HG03159 (cell line): ENCODE data around the gene MCM8.

ENCODE experiments used
- ATAC-seq: cut with Tn5 transposase; IDR thresholded peaks from one replicate; pipeline ENCODE4 v1.9.1; 2021; ENCODE audit warnings: mild to moderate bottlenecking, moderate library complexity; ENCODE audit not compliant: unreplicated experiment

The MCM8 gene

DNA sequence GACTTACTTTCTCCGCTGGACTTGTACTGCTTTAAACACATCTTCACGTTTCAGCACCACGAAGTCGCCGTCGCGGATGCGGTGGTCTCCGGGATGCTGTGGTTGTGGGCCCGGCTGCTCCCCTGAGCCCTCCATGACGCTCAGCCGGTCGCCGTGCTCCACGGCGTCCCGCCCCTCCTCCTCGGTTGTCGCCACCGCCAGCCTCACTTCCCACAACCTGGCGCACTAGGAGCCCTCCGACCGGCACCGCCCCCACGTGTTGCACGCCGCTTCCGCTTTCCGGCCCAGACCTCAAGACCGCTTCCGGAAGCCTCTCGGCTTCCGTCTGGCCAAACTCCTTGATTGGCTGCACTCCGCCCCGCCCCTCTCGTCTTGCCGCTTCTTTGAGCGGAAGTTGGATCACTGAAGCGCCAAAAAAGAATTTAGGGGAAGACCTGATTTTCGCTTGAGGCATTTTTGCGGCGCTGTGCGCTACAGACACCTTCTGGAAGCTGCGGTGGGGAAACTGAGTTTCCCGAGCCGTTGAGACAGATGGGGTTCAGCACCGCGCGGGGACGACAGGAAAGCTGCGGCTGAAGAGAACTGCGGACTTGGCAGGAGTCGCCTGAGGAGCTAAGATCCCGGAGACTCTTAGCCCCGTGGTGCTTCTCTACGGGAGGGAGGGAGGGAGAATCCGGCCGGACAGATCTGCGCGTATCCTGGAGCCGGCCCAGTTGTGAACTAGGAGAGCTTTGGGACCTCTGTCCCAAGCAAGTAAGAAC, at the start of gene MCM8, which contains the start of gene TRMT6:
MCM8 (plus strand) TSS at position 382 of the 761 bp plus-strand sequence. CDS start 1,364 bp downstream, outside the sequence.
TRMT6 (minus strand) TSS at position 263 of the 761 bp plus-strand sequence; CDS start at position 135, 128 bp downstream.
- ATAC-seq = peak; percentile 99

DNA sequence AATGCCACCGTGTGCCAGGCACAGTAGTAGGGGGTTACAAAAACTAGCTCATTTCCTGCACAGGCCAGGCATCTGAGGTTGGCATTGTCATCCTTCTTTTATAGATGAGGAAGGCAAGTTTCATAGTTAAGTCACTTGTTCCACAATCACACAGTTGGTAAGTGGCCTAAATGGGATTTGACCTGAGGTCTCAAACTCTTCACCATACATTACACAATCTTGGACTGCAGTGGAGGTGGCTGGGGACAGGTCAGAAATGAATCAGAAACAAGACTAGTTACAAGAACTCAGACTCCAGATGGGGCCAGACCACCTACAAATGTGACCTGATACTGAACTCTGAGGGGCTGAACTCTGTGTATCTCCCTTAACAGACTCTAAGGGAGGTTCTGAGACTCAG, 49.5 kb upstream of the MCM8 start:
- ATAC-seq = no peak

DNA sequence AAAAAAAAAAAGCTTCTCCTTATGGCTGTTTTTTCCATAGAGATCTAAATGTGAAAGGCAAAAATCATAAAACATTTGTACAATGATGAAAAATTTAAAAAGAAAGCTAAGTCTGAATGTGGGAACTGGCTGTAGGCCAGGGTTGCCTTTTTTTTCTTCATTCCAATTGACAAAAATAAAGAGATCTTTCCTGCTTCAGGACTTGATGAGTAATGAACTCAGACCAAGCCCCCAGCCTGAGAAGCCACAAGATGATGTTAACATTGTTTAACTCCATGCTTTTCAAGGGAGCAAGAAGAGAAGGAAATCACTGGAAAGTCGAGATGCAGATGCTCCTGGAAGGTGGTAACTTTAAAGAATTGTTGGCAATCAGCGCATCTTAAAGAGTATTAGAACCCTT, 41.5 kb upstream of the MCM8 start:
- no peak for ATAC-seq

DNA sequence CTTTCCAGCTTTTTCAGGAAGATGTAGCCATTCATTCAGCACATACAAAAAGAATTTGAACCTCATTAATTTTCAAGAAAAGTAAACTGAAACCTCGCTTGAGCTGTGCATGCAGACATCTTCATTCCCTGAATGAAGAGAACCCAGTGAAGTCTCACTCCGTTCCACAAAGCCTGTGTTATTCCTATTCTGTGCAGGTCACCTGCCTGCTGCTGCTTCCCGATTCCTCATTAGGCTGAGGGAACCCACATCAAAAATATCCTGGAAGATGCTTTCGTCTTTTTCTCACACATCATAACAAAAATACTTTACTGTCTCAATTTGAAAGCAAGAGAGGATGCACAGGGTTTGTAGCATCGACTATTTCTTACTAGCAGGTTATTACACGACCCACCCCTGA, 40.3 kb upstream of the MCM8 start:
- no peak for ATAC-seq

DNA sequence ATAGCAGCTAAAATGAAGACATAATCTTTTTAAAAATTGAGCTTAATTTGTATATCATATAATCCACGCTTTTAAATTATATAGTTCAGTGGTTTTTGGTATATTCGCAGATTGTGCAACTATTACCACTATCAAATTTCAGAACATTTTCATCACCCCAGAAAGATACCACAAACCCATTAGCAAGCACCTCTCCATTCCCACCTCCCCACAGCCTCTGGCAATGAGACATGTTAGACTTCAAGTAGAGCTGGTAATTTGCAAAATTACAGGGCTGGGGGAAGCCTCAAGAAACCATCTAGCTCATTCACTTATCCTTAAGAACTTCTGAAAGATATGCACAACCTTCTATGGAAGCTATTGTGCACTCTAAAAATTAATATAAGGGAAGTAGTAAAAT, 37.3 kb upstream of the MCM8 start:
- no peak for ATAC-seq

DNA sequence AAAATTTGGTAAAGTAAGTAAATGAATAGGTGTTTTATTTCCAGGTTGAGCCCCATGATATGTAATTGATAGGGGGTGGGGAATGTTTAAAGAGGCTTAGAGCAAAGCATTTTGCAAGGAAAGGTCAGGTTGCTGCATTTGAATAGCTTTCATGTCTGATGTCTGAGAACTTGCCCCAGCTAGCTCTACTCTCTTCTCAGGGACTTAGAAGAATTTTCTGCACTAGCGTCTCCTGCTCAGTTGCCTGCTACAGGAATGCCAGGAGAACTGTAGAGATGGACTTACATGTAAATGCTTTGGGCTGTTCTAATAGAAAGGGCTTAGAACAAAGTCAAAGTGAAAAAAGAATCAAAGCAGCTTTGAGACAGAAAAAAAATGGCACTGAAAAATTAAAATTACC, 35.6 kb upstream of the MCM8 start:
- no peak for ATAC-seq

DNA sequence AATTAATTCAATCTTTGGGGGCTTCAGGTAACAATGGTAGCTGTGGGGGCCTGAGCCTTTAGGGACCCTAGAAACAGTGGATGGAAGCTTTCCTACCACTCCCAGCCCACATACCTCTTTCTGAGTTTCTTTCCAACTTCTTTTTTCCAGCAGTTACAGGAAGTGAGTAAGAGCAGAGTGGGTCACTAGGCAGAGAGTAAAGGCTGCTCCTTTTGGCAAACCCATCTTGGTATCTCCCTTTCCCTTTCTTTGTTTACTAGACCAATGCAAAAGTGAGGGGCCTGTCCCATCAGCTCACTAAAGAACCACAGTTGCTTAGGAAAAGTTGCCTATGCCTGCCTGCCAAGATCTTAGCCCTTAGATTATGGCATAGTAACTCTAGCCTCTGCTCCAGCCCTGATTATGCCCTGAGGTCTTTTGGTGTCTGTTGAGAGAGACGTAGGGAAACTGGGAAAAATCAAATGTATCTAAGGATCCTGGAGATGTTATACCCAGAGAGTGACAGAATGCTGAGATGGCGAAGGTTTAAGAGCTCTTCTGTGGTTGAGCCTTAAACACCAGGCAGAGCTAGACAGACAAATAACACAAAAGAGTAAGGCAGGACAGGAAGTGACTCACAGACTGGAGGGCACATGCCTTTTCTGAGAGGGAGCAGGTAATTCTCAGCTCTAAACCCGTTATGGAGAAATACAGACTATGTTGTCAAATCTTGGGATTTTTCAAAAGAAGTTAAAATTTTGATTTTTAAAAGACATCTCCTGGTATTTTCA, 31.4 kb upstream of the MCM8 start:
- no peak for ATAC-seq

DNA sequence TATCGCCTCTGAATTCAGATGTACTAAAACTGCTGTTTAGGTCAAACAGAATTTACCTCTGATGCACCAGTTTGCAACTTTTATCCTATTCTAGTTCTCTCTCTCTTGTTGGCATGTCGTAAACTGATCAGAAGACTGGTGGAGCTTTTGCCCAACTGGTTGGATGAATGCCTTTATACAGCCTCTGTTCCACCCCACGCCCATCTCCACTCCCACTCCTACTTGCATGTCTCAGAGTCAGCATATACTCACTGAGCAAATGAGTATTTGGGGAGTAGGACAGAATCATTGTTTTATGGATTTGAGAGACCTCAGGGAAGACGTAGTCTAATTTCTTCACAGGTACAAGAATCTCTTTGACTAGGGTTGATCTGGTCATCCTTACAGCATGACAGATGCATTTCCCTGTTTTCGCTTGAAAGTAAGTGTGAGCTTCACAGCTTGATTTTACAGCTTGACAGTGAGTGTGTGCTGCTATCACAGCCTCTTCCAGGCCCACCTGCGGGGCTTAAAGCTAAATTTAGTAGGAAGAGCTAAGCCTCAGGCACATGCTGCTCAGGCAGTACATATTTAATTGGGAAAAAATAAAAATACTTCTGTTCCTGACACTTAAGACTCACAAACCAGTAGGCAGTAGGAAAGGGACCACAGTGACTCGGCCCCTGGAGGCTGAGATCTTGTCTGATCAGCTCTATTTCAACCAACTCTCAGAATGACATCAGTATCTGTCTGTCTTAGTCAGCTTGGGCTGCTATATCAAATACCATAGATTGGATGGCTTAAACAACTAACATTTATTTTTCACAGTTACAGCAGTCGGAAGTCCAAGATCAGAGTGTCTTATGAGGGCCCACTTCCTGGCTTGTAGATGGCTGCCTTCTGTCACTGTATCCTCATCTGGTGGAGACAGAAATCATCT, 30.6 kb upstream of the MCM8 start:
- ATAC-seq = no peak

DNA sequence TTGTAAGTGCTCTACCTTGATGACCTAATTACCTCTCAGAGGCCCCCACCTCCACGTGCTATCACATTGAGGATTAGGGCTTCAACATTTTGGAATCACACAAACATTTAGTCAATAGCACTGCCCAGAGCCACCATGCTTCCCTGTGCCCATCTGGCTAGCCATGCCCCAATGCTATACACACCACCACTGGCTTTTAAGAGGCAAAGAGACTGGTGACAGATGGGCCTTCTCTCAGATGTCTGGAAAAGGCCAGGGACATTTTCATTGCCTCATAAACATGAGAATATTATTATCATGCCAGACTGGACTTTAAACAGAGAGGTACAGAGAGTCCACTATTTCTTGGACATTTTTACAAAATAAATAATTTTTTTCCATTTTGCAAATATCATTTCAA, 29.9 kb upstream of the MCM8 start:
- no peak for ATAC-seq

DNA sequence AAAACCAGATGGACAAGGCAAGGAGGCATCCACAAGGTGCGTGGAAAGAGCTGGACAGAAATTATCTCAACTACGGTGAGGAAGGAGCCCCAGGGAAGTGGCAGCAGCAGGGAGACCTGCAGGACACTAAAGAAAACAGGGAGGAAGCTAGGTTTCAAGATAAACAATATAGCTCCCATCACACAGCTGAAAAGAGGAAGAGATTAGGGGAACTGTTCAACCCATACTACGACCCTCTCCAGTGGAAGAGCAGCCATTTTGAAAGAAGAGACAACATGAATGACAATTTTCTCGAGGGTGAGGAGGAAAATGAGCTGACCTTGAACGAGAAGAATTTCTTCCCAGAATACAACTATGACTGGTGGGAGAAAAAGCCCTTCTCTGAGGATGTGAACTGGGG, 27.0 kb upstream of the MCM8 start:
- ATAC-seq = no peak

DNA sequence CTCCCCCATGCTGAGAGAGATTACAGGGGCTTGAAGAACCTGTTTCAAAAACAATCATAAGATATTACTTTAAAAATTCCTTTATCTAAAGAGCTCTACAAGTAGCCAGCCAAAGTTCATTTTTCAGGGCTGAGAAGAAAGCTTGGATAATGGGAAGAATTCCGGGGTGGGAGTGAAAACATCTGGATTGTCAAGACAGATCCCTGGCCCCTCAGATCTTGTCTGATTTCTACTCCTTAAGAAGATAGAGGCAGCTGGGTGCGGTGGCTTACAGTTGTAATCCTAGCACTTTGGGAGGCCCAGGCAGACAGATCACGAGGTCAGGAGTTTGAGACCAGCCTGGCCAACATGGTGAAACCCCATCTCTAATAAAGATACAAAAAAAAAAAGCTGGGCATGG, 24.9 kb upstream of the MCM8 start:
- ATAC-seq = no peak

DNA sequence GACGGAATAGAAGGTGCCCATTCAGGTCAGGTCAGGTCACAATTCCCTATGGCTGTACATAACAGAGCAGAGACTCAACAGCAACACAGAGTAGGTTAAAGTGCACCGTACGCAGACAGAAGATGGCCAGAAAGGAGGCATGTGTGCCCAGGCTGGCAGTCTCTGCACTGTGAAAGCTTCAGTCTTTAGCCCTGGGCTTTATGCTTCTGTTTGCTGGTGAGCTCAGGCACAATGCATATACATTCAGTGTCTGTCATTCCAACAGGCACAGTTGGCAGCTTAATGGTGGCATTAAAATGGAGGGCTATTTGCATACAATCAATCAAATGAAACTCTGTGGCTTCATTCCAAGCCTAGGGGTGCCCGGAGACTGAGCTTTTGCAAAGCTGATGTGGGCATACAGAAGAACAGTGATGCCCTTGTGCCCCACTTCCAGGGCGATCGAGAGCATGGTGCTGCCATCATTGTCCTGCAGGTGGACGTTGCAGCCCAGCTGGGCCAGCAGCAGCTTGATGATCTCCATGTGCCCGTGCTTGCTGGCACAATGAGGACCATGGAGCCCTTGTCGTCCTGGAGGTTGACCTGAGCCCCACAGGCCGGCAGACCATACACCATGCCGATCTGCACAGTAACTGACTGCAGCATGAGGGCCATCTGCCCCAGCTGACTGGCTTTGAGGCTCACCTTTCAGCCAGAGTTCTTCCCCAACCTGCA, 22.5 kb upstream of the MCM8 start:
- no peak for ATAC-seq

DNA sequence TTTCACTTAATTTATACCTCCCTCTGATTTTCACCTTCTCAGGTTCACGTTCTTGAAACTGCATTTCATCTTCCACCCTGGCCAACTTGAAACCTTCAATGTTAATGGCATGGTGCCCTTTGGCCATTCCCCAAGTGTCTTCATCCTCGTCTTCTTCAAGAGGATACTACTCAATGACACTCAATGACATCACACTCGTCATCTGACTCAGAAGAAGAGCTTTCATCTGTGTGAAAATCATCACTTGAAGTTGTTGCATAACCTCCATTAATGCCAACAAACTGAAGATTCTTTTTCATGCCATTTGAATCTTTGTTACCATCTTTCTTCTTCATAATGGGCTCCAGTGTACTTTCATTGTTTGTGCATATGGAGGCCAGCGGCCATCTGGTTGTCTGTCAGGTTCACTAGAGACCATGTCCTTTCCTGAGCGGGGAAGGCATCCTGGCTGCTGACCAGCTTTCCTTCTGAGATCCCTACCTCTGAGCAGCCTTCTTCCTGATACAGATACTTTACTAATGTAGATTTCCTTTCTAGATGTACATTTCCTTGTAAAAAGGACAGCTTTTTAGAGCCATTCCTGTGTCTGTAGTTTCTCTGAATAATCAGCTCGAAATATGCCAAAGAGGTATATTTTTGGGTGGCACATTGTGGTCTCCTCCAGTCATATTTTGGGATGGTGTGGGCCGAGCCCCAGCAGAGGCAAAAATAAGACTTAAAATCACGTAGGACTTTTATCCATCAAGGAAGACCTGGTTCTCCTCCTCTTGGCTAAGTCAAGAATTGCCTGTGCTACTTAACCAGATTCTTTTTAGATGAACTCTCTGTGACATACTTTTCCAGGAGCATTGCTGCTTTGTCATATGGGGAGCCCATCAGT, 21.4 kb upstream of the MCM8 start:
- no peak for ATAC-seq

DNA sequence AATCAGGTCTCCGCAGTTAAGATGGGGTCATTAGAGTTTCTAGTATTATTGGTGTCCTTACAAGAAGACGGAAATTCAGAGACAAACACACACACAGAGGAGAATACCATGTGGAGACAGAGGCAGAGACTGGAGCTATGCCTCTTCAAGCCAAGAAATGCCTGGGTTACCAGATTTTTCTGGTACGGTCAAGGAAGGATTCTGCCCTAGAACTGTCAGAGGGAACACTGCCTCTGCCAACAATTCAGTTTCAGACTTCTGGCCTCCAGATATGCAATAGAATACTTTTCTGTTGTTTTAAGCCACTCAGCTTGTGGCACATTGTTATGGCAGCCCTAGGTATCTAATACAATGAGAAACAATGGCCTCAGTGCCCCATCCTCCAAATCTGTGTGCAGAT, 19.0 kb upstream of the MCM8 start:
- no peak for ATAC-seq

DNA sequence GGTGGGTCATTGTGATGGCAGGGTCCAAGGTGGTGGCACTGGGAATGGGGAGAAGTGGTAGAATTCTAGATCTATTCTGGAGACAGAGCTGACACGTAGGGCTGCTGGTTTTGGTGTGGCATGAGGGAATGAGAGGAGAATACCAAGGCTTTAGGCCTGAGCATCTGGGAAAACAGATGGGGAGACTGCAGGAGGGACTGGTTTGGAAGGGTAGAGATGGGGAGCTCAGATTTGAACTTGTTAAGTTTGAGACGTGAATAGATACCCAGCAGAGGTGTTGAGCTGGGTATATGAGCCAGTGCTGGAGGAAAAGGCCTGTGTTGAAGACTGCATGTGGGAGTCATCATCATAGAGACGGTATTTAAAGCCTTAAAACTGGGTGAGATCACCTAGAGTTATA, 17.7 kb upstream of the MCM8 start:
- ATAC-seq = no peak

DNA sequence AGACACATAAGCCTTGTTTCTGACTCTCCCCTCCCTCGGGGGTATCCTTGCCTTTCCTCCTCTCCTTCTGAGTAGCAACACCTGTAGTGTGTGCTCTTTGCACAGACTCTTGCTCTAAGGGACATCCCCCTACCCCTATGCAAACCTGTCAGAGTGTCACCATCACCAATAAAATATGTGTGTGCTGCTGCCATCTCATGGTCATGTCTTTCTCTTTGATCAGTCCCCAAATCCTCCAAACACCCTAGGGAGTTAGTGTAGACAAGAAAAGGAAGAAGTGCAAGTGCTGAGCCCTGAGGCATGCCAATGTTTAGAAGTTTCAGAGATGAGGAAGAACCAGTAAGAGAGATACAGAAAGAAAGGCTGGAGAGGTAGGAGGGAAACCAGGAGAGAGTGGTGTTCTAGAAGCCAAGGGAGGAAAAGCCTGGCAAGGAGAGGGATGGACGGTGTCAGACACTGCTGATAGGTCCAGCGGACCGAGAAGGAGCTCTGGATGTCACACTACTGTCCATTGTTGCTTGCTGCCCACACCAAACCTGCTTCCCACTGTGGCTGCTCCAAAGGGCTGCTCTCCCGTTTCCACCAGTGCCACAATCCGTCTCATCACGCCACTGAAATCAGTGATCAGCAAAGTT, 16.5 kb upstream of the MCM8 start:
- no peak for ATAC-seq

DNA sequence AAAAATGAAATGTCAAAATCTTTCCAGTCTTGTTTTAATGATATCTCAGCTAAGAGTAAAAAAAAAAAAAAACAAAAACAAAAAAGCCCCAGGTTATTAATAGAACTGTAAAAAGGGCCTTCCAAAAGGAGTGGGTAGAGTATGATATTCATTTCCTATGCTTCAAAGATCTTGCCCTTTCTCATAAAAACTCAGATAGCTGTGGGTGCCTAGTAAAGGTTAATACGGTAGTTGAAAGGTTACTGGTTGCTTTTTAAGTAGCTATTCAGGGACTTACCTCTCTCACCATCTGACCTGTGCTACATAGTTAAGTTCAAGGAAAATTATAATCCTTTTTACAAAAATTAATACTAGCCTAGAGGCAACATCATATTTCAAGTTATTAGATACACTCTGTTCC, 15.1 kb upstream of the MCM8 start:
- ATAC-seq = no peak

DNA sequence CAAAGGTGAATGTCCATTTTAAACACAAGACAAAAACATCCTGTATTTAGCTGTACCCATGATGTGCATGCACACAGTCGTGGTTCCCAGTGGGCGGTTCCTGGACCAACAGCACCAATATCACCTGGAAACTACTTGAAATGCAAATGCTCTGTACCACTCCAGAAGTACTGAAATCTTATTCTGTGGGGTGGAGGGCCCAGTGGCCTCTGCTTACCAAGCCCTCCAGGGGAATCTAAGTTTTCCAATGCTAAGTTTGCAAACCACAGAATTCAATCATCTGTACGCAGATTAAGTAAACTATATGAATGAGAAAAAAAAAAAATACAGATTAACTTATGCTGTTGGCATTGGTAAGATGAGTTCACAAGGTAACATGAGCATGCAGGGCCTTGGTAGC, 14.2 kb upstream of the MCM8 start:
- ATAC-seq = no peak

DNA sequence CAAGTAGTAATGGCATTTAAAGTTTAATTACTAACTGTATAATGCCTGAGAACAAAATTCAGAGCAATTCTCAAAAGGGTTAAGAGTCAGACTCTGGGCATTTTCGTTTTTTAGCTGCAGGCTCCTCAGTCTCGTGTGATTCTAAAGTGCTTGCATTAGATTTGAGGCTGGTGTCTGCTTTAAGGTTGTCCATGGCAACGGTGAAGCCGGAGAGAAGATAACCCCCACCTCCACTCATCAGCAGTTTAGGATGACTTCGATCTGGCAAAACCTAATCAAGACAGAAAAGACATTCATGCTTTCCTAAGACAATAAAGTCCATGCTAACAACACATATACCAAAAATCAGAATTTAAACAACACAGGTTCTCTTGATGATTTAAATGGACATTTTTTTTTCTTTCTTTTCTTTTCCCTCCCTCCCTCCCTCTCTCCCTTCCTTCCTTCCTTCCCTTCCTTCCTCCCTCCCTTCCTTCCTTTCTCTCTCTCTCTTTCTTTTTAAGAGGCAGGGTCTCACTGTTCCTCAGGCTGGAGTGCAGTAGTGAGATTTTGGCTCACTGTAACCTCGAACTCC, 11.9 kb upstream of the MCM8 start:
- ATAC-seq = no peak
